HG03175 (cell line): ENCODE data around the gene NEK8.
"Not testable (repeated sequence)": the region's sequence is repeated elsewhere in the genome, so short reads cannot be mapped to it uniquely, and the experiment has no call there.

Experiments
- ATAC-seq: cut with Tn5 transposase; IDR thresholded peaks from one replicate; pipeline ENCODE4 v1.9.1; 2021; ENCODE audit warnings: mild to moderate bottlenecking, moderate library complexity; ENCODE audit not compliant: unreplicated experiment

The NEK8 gene

DNA sequence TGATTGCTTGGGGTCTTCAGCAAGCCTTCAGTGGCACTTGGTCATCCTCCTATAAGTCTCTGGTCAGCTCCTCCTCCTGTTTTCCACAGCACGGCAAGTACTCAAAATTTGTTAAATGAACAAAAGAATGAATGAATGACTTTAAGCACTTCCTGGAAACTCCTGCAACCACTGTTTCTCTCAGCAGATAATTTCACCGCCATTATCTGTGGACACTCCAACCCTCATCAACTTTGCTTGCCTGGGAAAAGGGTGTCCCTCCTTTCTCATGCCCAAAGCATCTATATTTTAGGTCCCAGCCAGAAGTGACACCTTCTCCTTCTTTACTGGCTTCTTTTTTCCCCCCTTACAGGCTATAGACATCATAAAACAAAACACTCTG, 21.3 kb upstream of the NEK8 start:
- ATAC-seq, result no peak

DNA sequence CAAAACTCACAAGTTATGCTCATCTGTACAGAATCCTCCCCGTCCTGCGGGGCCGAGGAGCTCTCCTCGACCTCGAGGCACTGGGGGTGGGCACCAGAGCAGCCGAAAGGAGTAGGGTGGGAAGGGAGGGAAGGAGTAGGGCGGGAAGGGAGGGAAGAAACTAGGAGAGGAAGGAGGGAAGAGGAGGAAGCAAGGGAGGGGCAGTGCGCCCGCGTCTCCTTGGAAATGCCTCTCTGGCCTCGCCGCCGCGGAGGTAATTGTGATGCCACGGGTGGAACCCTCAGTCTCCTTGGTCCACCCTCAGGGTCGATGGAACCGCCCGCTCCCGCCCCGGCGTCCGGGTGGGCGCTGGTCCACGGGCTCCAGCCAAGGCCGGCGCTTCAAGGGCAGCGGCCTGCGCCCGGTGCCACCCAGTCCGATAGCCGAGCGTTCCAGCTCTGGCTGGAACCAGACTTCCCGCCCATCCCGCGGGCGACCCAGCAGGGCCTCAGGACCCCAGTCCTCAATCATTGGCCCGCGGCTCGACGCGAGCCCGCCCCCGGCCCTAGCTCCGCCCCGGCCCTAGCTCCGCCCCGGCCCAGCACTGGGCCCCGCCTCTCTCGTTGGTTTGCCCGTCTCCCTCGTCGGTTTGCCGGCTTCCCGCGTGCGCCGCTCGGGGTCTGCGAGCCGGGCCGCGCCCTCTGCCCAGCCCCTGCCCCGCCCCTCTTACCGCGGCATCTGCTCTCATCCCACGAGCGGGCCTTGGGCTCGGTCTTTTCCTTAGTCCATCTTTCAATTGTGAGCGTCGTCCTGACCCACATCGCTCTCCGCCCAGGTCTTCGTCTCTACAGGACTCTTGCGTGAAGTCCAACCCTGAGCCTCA, 17.5 kb upstream of the NEK8 start:
- peak; percentile 70 for ATAC-seq

DNA sequence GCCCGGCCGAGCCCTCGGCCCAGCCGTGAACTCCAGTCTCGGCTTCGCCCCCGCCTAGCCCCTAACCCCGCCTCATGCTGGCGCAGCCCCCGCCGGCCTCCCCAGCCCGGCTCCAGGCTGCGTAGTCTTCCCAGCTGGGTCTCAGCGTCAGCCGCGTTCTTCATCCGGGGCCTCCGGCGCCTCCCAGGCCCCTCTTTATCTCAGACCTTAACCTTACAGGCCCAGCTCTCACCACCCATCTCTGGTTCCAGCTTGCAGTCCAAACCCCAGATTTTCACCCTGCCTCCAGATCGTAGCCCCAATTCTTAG, 16.9 kb upstream of the NEK8 start, which contains the start of gene PROCA1:
Gene PROCA1, minus strand, starts transcription at position 166 of the 309 bp plus-strand sequence. CDS start 228 bp downstream, outside the sequence.
- ATAC-seq, result peak; percentile 15

DNA sequence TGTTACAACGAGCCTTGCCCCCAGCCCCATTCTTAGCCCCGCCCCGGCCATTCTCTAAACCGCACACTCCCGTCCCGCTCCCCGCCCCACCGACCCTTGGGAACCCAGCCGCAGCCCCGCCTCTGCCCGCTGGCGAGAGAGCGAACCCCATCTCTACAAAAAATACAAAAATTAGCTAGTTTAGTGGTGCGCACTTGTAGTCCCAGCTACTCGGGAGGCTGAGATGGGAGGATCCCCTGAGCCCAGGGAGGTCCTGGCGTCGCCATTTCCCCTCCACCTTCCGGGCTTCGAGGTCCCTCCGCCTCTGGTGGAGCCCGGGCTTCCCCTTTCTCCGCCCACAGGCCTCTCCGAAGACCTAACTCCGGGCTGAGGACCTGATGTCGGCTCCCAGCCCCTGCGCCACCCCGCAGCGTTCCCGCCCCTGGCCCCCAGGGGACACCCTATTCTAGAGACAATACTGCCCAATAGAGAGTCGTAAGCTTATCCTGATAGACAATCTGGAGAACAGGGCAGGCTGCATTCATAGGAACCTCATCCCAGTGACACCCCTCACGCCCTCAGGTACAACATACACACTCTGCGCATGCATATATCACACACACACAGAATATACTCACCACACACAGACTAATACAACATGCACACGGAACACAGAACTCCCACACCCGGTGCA, 16.4 kb upstream of the NEK8 start:
- no peak for ATAC-seq

DNA sequence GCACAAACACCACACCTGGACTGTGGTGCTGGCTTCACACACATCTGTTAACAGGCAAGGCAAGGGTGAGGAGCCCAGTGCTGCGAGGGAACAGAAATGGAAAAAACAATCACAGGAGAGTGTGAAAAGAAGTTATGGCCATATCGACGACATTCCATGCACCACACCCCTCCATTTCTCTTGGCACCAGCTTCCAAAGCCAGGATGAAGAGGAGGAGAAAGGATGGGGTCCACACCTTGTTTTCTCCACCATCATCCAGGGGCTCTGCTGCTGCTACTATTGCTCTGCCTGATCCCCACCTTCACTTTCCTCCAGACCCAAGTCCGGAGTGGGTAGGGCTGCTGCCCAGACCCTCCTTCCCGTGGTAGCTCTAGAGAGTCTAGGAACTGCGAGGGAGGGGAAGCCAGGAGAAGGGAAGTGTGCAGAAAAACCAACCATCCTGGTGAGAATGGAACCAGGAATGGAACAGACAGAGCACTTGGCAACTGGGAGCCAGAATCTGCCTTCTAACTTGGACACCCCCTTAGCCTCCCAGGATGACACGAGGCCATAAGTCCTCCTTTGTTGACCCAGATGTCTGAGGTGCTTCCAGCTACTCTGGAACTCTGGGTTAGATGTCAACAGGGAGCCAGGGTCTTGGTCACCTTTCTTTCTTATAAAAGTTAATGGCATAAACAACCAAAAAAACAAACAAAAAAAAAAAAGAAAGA, 15.7 kb upstream of the NEK8 start:
- no peak for ATAC-seq

DNA sequence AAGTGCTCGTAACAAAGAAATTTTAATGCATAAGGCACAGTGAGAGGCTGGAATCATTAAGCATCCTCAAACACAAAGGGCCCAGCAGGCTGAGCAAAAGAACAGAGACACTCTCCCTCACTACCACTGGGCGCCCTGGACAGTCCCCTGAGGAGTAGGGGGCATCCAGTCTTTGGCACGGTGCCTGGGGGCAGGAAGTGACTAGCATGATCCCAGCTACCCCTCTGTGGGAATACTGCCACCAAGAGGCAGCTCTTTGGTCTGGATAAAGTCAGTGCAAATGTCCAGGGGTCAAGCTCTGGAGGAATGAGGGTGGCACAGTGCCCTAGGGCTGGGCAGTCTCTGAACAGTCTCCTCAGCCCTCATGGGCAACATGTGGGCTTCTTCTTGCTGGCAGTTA, 14.3 kb upstream of the NEK8 start:
- no peak for ATAC-seq

DNA sequence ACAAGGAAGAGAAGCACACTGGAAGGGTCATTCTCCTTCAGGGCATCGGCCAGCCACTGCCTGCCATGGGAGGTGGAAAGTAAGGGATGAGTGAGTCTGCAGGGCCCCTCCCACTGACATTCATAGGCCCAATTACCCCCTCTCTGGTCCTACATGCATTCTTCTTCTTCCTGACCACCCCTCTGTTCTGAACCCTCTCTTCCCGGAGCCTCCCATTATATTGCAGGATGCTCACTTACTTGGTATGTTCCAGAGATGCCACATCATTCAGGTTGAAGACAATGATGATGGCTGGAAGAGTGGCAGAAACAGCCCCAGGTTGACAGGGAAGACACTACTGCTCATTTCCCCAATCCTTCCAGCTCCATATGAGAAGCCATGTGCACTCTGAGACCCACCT, 13.4 kb upstream of the NEK8 start:
- no peak for ATAC-seq

DNA sequence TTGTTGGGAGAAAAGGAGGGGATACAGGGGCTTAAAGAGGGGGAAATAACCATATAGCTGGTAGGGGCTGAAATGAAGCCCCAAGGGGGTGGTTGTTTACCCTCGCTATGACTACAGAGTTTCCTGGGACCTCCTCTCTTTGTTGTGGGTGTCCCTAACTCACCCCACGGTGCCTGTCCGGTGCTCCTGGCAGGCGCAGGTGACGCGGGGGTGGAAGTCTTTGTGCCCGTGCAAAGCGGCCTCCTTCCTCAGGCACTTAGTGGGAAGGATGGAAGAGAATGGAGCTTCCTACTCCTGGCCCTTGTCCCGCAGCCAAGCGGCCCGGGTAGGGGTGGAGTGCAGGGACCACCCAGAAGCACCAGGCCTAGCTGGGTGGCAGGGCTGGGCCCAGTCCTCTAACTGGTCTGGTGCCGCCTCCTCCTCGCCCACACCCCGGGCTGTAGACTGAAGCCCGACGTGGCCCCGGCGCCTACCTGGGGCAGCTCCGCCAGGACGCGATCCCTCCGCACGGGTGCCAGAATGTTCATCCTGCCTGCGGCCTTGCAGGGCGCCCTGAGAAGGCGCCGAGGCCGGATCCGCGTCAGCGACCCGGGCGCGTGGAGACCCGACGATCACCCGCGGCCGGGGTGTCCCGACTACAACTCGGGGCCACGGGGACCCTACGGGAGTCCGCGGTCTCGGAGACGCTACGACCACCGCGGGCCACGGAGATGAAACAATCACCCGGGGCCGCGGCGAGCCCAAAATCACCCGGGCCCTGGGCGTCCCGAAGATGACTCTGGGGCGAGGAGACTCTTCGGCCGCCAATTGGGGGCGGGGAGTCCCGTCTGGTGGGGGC, 11.6 kb upstream of the NEK8 start:
- no peak for ATAC-seq

DNA sequence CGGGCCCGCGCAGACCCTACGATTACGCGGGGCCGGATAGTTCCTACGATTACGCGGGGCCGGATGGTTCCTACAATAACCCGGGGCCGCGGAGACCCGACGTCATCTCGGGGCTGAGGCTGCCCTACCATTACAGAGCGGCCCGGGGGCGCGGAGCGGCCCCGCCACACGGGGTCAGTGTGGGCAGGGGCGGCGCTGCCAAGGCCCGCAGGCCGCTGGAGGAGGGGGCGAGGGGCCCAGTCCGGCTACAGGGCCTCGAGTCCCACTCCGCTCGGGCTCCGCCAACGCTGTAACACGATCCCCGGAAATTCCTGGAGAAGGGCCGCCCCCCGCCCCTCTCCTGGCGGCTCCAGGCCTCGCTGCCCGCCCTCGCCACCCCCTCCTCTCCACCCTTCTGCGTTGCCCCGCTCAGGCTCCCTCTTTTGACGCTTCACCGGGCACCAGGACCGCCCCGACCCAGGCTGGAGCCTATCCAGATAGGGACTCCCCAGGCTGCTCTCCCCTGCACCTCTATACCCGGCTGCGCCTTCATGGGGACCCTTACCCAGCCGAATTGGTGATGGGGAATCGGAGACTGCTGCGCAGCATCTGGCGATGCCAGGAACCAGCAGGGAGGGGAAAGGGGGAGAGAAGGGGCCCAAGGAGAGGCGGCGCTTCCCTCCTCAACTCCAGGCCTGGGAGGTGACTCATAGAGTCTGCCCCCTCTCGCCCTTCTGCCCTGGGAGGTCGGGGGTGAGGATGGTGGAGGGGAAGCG, 10.8 kb upstream of the NEK8 start, which contains the start of gene RAB34:
Gene RAB34, minus strand, starts transcription at position 291 of the 755 bp plus-strand sequence. CDS start 602 bp downstream, outside the sequence.
- no peak for ATAC-seq

DNA sequence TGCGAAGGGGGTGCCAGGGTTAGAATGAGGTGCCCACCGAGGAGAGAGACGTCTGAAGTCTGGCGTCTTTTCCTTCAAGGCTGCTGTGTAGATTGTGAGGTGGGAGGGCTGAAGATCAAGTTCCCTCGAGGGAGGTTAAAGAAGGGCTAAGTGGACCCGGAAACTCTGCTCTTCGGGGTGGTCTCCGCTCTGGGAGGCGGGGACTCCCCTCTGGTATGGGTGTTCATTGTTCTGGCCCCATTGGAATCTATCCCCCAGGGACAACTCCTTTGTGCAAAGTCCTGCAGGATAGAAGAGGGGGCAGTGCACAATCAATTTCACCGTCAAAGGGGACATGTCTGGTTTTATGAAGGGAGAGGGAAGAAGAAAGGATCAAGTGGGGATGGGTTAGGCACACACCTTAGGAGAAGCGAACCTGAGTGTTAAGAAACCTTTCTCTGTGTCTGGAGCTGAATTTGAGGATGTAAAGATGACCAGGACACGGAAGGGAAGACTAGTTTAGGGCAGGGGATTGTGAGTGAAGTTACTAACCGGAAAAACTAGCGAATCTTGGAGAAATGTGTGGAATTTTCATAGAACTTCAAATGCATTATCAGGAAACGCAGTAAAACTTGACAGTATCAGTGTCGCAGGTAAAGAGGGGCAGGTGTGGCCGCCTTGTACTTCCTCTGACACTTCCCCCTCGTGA, 10.1 kb upstream of the NEK8 start:
- no peak for ATAC-seq

DNA sequence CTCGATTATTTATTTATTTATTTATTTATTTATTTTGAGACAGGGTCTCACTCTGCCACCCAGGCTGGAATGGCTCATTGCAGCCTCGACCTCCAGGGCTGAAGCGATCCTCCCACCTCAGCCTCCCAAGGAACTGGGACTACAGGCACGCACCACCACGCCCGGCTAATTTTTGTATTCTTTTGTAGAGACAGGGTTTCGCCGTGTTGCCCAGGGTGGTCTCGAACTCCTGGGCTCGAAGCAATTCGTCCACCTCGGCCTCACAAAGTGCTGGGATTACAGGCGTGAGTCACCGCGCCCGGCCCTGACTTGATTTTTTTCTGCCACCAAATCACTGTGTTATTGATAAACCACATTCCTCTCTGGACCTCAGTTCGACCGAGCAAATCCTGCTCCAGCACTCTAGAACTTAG, 9.6 kb upstream of the NEK8 start:
- no peak for ATAC-seq

DNA sequence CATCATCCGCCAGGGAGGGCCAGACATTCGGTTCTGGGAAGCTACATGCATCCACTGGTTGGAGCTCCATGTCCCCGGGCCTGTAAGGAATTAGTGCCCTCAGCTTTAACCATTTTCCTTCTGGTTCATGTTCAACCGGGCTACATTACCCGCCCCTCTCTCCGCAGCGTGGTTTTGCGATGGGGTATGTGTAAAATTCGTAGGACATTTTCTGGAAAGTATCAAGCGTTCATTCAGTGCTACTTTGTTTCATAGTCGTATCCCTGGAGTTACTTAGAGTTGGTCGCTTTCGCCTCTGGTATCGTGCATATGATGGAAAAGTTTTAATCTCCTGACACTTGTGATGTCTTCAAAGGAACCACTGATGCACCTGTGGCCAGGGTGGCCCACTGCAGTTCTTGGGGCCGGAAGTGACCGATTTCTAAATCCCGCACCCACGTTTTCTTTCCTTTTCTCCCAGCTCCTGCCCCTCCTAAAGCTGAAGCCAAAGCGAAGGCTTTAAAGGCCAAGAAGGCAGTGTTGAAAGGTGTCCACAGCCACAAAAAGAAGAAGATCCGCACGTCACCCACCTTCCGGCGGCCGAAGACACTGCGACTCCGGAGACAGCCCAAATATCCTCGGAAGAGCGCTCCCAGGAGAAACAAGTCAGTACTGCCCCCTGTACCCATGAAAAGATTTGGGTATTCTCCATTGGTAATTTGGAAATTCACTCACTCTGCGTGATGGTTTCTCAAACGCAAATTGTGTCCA, 8.2 kb upstream of the NEK8 start:
- ATAC-seq, result no peak

DNA sequence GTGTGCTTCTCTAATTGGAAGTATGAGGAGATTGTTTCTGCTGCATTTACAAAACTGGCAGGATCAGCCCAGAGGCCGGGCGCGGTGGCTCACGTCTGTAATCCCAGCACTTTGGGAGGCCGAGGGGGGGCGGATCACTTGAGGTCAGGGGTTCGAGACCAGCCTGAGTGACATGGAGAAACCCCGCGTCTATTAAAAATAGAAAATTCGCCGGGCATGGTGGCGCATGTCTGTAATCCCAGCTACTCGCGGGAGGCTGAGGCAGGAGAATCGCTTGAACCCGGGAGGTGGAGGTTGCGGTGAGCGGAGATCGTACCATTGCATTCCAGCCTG, 7.6 kb upstream of the NEK8 start:
- not testable (repeated sequence) for ATAC-seq

DNA sequence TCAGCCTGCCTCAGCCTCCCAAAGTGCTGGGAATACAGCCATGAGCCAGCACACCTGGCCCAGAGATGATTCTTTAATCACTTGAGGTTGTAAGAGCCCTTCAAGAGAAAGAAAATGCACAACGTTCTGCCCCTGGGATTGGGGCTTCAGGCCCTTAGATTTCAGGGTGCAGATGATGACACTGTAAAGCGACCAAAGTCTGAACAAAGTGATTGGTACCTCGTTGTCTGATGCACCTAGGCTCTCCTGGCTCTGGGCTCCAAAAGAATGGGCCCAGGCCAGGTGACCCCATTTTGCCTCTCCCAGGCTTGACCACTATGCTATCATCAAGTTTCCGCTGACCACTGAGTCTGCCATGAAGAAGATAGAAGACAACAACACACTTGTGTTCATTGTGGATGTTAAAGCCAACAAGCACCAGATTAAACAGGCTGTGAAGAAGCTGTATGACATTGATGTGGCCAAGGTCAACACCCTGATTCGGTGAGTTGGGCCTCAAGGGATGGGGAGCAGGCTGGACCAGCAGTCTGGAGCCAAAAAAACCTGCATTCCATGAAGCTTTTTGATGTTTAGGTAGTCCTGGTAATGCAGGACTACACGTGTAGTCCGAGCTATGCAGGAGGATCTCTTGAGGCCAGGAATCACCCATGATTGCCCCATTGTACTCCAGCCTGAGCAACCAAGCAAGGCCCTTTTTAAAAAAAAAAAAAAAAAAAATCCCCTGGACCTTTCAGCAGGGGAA, 6.0 kb upstream of the NEK8 start:
- ATAC-seq, result no peak

DNA sequence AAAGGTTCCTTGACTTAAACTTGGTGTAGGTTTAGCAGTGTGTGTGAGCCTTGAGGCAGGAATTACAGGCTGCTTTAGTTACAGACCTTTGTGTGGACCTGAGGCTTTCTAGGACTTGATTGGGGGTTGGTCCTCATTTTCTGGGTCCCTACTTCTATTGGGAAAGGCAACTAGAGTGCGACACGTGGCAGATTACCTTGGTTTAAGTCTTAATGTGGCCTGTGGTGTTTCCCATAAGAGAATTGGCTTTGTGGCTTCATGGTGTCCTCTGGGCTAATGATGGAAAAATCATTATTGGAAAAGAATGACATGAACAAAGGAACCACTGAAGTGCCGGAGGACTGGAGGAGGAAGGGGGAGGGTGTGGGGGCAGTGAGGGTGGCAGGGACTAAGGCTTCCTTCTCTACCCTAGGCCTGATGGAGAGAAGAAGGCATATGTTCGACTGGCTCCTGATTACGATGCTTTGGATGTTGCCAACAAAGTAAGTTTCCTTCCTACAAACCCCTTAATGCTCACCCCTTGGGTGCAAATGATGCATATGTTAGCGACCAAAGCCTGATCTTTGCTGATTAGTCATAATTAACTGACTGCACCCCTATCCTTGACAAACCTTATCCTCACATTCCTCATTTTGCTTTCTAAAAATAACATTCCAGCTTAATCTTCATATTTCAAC, 5.3 kb upstream of the NEK8 start:
- no peak for ATAC-seq

DNA sequence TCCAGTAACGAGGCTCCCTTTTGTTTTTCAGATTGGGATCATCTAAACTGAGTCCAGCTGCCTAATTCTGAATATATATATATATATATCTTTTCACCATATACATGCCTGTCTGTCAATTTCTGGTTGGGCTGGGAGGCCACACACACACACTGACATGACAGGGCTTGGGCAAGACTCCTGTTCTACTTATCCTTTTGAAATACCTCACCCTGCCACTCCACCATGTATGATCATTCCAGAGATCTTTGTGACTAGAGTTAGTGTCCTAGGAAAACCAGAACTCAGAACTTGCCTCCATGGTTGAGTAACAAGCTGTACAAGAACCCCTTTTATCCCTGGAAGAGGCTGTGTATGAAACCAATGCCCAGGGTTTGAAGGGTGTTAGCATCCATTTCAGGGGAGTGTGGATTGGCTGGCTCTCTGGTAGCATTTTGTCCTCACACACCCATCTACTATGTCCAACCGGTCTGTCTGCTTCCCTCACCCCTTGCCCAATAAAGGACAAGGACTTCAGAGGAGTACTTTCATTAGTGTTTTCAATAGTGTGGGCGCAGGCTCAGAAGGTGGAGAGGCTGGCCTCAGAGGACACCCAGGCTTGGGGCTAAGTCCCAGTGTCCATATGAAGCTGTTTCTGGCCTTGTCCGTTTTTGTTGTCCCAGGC, 4.6 kb upstream of the NEK8 start:
- not testable (repeated sequence) for ATAC-seq

DNA sequence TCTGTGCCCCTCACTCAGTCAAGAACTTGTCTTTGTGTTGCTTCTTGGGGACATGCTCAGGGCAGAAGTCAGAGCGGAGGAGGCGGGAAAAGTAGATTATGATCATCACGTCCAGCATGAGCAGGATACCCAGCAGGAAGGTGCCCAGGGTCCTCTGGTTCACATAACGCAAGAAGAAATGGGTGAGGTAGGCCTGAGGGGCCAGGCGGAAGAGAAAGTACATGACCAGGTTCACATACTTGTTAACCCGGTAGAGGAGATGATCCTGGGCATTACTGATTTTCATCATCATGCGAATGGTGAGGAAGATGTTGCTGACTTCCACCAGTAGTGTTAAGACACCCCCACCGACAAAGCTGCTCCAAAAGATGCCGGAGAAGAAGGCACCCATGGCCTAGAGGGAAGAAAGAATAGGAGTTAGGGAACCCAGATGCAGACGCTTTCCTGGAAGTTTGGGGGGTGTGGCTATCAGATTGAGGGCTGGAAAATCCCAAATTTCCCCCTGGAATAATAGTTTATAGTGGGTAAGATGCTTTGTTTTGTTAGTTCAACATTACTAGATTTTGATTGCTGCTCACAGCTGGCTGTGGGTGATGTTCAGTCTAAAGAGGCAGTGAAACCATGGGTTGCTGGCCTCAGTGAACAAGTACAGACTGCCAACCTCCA, 4.0 kb upstream of the NEK8 start:
- ATAC-seq, result no peak
